Heart left ventricle (tissue), 16 donors: ENCODE results near the gene SNX24. TPM values are rescaled to one million over a fixed set of nuclear protein-coding genes. Genes with fewer than 3 reads are reported as not detected.

ENCODE experiments used
- ATAC-seq, 4 donors: fragments of 200-7000 bp; cut with Tn5 transposase; one replicate each; pipeline ENCODE4 v1.9.1; 2020 to 2022; ENCODE audit warnings: moderate library complexity in 4 of 4, mild to moderate bottlenecking in 3 of 4, moderate number of reproducible peaks in 1 of 4
- DNase-seq, 5 donors: peaks; one replicate each; pipeline ENCODE4 v3.0.0-alpha.2; 2020
- H3K27ac ChIP-seq, 12 donors: fragments of 200-600 bp; sonication (generic) in 4 of 12; one replicate each; pipeline versions ENCODE4 v1.5.0 to v1.8.0; 2016 to 2022; ENCODE audit warnings: mild to moderate bottlenecking in 2 of 12
- H3K27me3 ChIP-seq, 9 donors: fragments of 200-600 bp; sonication (generic) in 2 of 9; one replicate each; pipeline versions ENCODE4 v1.5.1 to v1.8.0; 2016 to 2022; ENCODE audit warnings: mild to moderate bottlenecking in 3 of 9
- H3K36me3 ChIP-seq, 9 donors: fragments of 200-600 bp; sonication (generic) in 2 of 9; one replicate each; pipeline versions ENCODE4 v1.5.0 to v1.8.0; 2018 to 2022; ENCODE audit warnings: mild to moderate bottlenecking in 2 of 9
- H3K4me1 ChIP-seq, 12 donors: fragments of 200-600 bp; sonication (generic) in 4 of 12; one replicate each; pipeline versions ENCODE4 v1.5.0 to v1.8.0; 2016 to 2022; ENCODE audit warnings: mild to moderate bottlenecking in 3 of 12
- H3K4me3 ChIP-seq, 12 donors: fragments of 200-600 bp; sonication (generic) in 4 of 12; one replicate each; pipeline versions ENCODE4 v1.5.0 to v1.8.0; 2017 to 2022; ENCODE audit warnings: mild to moderate bottlenecking in 9 of 12, moderate library complexity in 4 of 12
- H3K9me3 ChIP-seq, 12 donors: fragments of 200-600 bp; sonication (generic) in 4 of 12; one replicate each; pipeline versions ENCODE4 v1.5.0 to v1.8.0; 2016 to 2022; ENCODE audit warnings: mild to moderate bottlenecking in 1 of 12
- POLR2A ChIP-seq, 2 donors: fragments of 450-650 bp; IDR thresholded peaks; one replicate each; pipeline ENCODE4 v1.6.1; 2017; ENCODE audit warnings: antibody characterized with exemption in 2 of 2, mild to moderate bottlenecking in 2 of 2, moderate library complexity in 2 of 2
- WGBS, 4 donors: extraction: QIAGEN DNeasy Blood & Tissue Kit in 2 of 4; methylation state at CpG; one replicate each; pipeline versions ENCODE4 v1.1.5 to v1.1.7; 2013 to 2018; 5-methylcytosine and 5-hydroxymethylcytosine counted together
- intact Hi-C, 10 donors: fragments of 100-400 bp; cut with DNase I; formaldehyde crosslinking; loops; one replicate each; pipeline versions ENCODE4 v1.11.1 to v1.14.2; 2022
- polyA plus RNA-seq, 2 donors: library from polyadenylated mRNA; stranded (reverse); fragments of 200-250 nt; gene quantifications; one replicate each; pipeline ENCODE4 v1.2.3, GENCODE V29; 2013
- total RNA-seq, 9 donors: library from RNA; depleted of rRNA in 2 of 9; stranded (reverse); fragments of >200 nt in 2 of 9; fragmentation: NEBNext Ultra II Directional in 3 of 9; extraction: Animal tissue kit (Norgen Biotek cat#: 25700) in 3 of 9; gene quantifications; one replicate each; pipeline versions ENCODE4 v1.1.0 to v1.2.4, GENCODE V29; 2016 to 2023
- TF ChIP-seq, protein P1 (sequence below), 12 donors: fragments of 200-600 bp; sonication (generic) in 4 of 12; IDR thresholded peaks; one replicate each; pipeline versions ENCODE4 v1.5.0 to v1.8.0; 2018 to 2022; ENCODE audit warnings: antibody characterized with exemption in 12 of 12, mild to moderate bottlenecking in 5 of 12
- donor health status: ischemic (EF 13 %, LVEDD 7.1; RV severe dilation, severe dysfunction).
- donor health status: healthy with polysubstance abuse.
- donor health status: DM: no; HTN: yes; CAD: no.
- donor health status: DM: no; HTN: no; CAD: no.
- donor health status: ischemic (EF 25% LVEDD 6.9; RV normal size, moderate dysfunction).
- donor health status: ischemic (EF 25% LVEDD 5.7; RV mildly dilated, moderate dysfunction).
- donor health status: healthy.
- donor health status: DM: yes; HTN: yes; CAD: no.
- donor health status: ischemic (EF 35%, LVEDD 5.7; RV mildly dilated, moderate dysfunction).
- donor health status: nonischemic (EF 11% LVEDD 7.7; RV severe dilation, severe dysfunction).
- donor health status: DM: yes; HTN: yes; CAD: no.
- donor health status: PGD.
- donor health status: ischemic (EF 29% LVEDD 5.4; RV normal size, mild dysfunction).
- donor health status: nonischemic (EF 23%, LVEDD 6.1; RV moderate dilation, normal function).

The SNX24 gene
- total and polyA plus RNA-seq, 11 donors, result 10.0 to 21.2 (median 14.8) TPM

DNA sequence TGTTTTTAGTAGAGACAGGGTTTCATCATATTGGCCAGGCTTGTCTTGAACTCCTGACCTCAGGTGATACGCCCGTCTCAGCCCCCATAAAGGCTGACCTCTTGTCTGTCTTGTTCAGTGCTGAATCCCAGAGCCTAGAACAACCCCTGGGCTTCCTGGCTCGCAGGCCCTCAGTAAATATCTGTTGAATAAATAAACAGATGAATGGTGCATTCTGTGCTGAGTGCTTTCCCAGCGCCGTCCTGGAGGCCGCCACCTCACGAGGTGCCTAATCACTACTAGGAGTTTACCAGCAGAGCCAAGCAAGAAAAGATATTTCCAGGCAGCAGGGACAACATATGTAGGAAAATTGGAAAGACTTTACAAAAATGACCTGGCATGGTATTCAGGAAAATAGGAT is 88.5 kb downstream of the SNX24 start:
- H3K9me3 ChIP-seq, result no peaks in the 10 kb centered on the region
- H3K36me3 ChIP-seq, result no peaks in the 10 kb centered on the region
- no peak for TF ChIP-seq POLR2A (IDR thresholded peaks at IDR 0.05)
- TF ChIP-seq, protein P1, sequence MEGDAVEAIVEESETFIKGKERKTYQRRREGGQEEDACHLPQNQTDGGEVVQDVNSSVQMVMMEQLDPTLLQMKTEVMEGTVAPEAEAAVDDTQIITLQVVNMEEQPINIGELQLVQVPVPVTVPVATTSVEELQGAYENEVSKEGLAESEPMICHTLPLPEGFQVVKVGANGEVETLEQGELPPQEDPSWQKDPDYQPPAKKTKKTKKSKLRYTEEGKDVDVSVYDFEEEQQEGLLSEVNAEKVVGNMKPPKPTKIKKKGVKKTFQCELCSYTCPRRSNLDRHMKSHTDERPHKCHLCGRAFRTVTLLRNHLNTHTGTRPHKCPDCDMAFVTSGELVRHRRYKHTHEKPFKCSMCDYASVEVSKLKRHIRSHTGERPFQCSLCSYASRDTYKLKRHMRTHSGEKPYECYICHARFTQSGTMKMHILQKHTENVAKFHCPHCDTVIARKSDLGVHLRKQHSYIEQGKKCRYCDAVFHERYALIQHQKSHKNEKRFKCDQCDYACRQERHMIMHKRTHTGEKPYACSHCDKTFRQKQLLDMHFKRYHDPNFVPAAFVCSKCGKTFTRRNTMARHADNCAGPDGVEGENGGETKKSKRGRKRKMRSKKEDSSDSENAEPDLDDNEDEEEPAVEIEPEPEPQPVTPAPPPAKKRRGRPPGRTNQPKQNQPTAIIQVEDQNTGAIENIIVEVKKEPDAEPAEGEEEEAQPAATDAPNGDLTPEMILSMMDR (IDR thresholded peaks at IDR 0.05), result no peak
- no peak overlapping the region for H3K27ac ChIP-seq
- peaks cover 0 to 18% (median 10%) of the 10 kb centered on the region in 12 donors for H3K4me1 ChIP-seq
- whole genome bisulfite sequencing, 4 donors, result 94 to 97% (median 95%) methylated on average over 7 of the region's 7 CpGs
- ATAC-seq, result no peak
- H3K4me3 ChIP-seq, result no peak overlapping the region
- no peak for DNase-seq
- intact Hi-C loops, result no loop called here
- H3K27me3 ChIP-seq, result no peaks in the 10 kb centered on the region

DNA sequence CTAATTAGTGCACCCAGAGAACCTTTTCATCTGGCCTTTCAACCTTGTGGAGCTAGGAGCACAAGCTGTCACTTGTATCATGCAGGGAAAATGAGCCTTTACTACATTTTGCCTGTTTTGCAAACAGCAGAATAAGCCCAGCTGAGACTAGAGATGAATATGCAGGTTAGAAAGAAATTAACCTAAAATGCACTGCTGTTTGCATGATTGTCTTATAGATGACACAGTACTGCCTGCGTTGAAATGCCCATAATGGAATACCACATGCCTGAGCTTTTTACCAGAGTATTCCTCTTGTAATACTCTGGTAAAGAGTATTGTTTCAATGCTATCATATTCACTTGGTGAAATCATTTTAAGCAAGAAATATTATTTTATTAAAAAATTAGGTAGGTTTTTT is 90.7 kb downstream of the SNX24 start:
- Histone ChIP-seq H3K27me3 (no peaks in the 10 kb centered on the region), H3K4me1 (peaks cover 0 to 23% (median 10%) of the 10 kb centered on the region in 12 donors), H3K27ac (no peak overlapping the region), H3K36me3 (no peaks in the 10 kb centered on the region), H3K9me3 (no peaks in the 10 kb centered on the region), H3K4me3 (no peak overlapping the region)
- ATAC-seq, result no peak
- intact Hi-C loops, result no loop called here
- 90 to 100% (median 96%) methylated on average over 1 of the region's 1 CpG for WGBS, 4 donors
- no peak for TF ChIP-seq POLR2A (IDR thresholded peaks at IDR 0.05)
- TF ChIP-seq, protein P1 (IDR thresholded peaks at IDR 0.05), result no peak
- no peak for DNase-seq

DNA sequence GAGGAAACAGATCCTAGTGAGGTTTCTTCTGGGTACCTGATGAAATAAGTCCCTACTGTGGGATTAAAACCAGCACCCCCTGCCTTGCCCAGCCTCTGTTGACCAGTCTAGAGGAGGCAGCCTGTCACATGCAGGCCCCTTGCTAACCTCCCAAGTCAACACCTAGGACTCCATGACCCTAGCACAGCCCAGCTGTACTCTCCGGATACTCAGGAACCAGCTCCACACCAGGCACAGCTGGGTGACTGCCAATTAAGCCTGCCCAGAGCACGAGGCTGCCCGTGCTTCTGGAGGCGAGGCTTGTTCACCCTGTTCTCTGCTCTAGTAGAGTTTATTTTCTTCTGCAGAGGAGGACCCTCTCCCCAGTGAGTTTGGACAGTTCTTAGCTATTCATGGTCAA is 92.5 kb downstream of the SNX24 start:
- WGBS, 4 donors, result 18 to 44% (median 23%) methylated on average over 4 of the region's 4 CpGs

DNA sequence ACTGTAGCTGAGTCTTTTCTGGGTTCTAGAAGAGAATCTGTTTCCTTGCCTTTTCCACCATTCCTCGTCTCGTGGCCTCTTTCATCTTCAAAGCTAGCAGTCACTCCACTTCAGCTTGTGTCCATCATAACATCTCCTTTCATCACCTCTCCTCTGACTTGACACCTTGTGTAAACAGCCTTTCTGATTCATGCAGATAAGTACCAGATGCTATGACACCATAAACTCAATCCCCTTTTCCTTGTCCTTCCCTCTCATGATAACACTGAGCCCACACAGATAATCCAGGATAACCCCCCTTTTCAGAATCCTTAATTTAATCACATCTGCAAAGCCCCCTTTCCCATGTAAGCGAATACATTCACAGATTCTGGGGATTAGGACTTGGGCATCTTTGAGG is 95.5 kb downstream of the SNX24 start:
- H3K4me1 ChIP-seq, result peaks cover 0 to 28% (median 12%) of the 10 kb centered on the region in 12 donors
- 96 to 99% (median 97%) methylated on average over 3 of the region's 3 CpGs for WGBS, 4 donors
- H3K36me3 ChIP-seq, result no peaks in the 10 kb centered on the region
- DNase-seq (no peak), ATAC-seq (no peak)
- no peak overlapping the region for H3K4me3 ChIP-seq
- no peak overlapping the region for H3K27ac ChIP-seq
- H3K27me3 ChIP-seq, result no peaks in the 10 kb centered on the region
- H3K9me3 ChIP-seq, result no peaks in the 10 kb centered on the region
- intact Hi-C loops, result no loop called here
- TF ChIP-seq, protein P1 (IDR thresholded peaks at IDR 0.05), result no peak
- no peak for TF ChIP-seq POLR2A (IDR thresholded peaks at IDR 0.05)

More for the DNA sequence above, 92.5 kb downstream of the SNX24 start:
- intact Hi-C loops, result no loop called here
- Histone ChIP-seq H3K27ac (no peak overlapping the region), H3K9me3 (no peaks in the 10 kb centered on the region), H3K4me1 (peaks cover 0 to 25% (median 11%) of the 10 kb centered on the region in 12 donors), H3K27me3 (no peaks in the 10 kb centered on the region), H3K36me3 (no peaks in the 10 kb centered on the region), H3K4me3 (no peak overlapping the region)
- ATAC-seq (peak; percentile 87 to 96 (median 92)), DNase-seq (peak; percentile 39 to 79 (median 74))
- TF ChIP-seq, protein P1 (IDR thresholded peaks at IDR 0.05), result no peak
- no peak for TF ChIP-seq POLR2A (IDR thresholded peaks at IDR 0.05)
